Caco-2 (cell line): ENCODE measurements around the gene RAF1. TPM values are rescaled to one million over a fixed set of nuclear protein-coding genes. Genes with fewer than 3 reads are reported as not detected.

ENCODE experiments used
- BruUV-seq: library from RNA; stranded (reverse); fragments of 400-500 nt; replicated peaks from 2 replicates; lab custom pipeline; 2021; lab: Mats Ljungman, UMichigan
- CTCF ChIA-PET: fragments of 300-600 bp; sonication (Branson Sonifier 250); formaldehyde crosslinking; loops from one replicate; lab custom pipeline; 2022; ENCODE audit warnings: antibody characterized with exemption; lab: Charles Lee
- POLR2A ChIA-PET: fragments of 300-600 bp; sonication (Branson Sonifier 250); formaldehyde crosslinking; loops from one replicate; lab custom pipeline; 2022; ENCODE audit warnings: antibody characterized with exemption; lab: Charles Lee
- DNase-seq, 2 experiments: peaks; one replicate each; pipeline versions ENCODE4 v3.0.0 to v3.0.0-alpha.2; 2020 to 2022
- H3K27me3 ChIP-seq: replicated peaks from 2 replicates; pipeline ENCODE4 v1.6.0; 2011; ENCODE audit warnings: low read length; ENCODE audit not compliant: control insufficient read depth, insufficient read depth
- H3K36me3 ChIP-seq: 2 replicates; pipeline ENCODE4 v1.5.1; 2011; ENCODE audit warnings: low read length; ENCODE audit not compliant: control insufficient read depth, insufficient read depth
- H3K4me1 ChIP-seq: fragments of 250-450 bp; sonication (Bioruptor Pico); 2 replicates; pipeline ENCODE4 v1.5.1; 2020; ENCODE audit warnings: mild to moderate bottlenecking
- H3K4me3 ChIP-seq: 2 replicates; pipeline ENCODE4 v1.5.1; 2011; ENCODE audit warnings: low read depth, mild to moderate bottlenecking, control low read depth, low read length
- H3K9me3 ChIP-seq: fragments of 250-450 bp; sonication (Bioruptor Pico); 2 replicates; pipeline ENCODE4 v1.5.1; 2020; ENCODE audit warnings: mild to moderate bottlenecking, moderate library complexity
- H3K27ac Mint-ChIP-seq: one replicate; pipeline ENCODE4 v1.8.0; 2022; ENCODE audit warnings: mixed read lengths; ENCODE audit not compliant: unreplicated experiment
- H3K27me3 Mint-ChIP-seq: one replicate; pipeline ENCODE4 v1.8.0; 2022; ENCODE audit warnings: mixed read lengths; ENCODE audit not compliant: insufficient read depth, unreplicated experiment
- H3K36me3 Mint-ChIP-seq: one replicate; pipeline ENCODE4 v1.8.0; 2022; ENCODE audit warnings: mild to moderate bottlenecking, mixed read lengths; ENCODE audit not compliant: insufficient read depth, unreplicated experiment
- H3K4me1 Mint-ChIP-seq: one replicate; pipeline ENCODE4 v1.8.0; 2022; ENCODE audit warnings: low read depth, mixed read lengths; ENCODE audit not compliant: unreplicated experiment
- H3K4me3 Mint-ChIP-seq: one replicate; pipeline ENCODE4 v1.8.0; 2022; ENCODE audit warnings: mild to moderate bottlenecking, moderate library complexity, mixed read lengths; ENCODE audit not compliant: unreplicated experiment
- H3K9me3 Mint-ChIP-seq: one replicate; pipeline ENCODE4 v1.8.0; 2022; ENCODE audit warnings: mixed read lengths; ENCODE audit not compliant: unreplicated experiment
- intact Hi-C: fragments of 100-400 bp; cut with micrococcal nuclease; formaldehyde crosslinking; loops from one replicate; pipeline ENCODE4 v1.10.0; 2022; ENCODE audit not compliant: unreplicated experiment
- total RNA-seq: library from RNA; stranded (reverse); gene quantifications from 2 replicates; pipeline ENCODE4 v1.2.3, GENCODE V29; 2022
- TF ChIP-seq, protein P1 (sequence below), 2 experiments: fragments of 200-600 bp in 1 of 2; IDR thresholded peaks; 1 replicate in 1 of 2; 2 replicates in 1 of 2; pipeline versions ENCODE4 v1.5.1 to v1.8.0; 2011 to 2022; ENCODE audit warnings: antibody characterized with exemption in 1 of 2, control low read depth in 1 of 2, inconsistent platforms in 1 of 2, low read depth in 1 of 2, low read length in 1 of 2, mild to moderate bottlenecking in 1 of 2, moderate library complexity in 1 of 2; ENCODE audit not compliant: insufficient read depth in 1 of 2, severe bottlenecking in 1 of 2, unreplicated experiment in 1 of 2

Gene RAF1
- total RNA-seq, 1 experiment from 2014 or later, result 93.6 TPM

DNA sequence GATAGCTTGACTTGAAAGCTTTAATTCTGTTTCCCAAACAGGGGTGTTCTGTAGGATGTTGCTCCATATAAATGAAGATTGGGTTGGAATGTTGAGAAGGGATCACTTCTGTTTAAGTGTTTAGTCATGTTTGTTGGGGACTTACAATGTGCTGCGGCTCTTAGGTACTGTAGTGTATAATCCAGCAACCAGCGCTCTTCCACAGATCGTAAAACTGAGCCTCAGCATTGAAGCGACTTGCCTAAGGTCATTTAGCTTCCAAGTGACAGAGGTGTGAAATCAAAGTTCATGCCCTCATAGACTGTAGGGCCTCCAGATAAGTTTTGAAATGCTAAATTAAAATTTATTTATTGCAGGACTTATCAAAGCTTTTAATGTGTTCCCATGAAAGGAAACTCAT lies 105.2 kb downstream of the RAF1 start:
- no peaks in the 10 kb centered on the region for H3K27me3 Mint-ChIP-seq
- H3K9me3 ChIP-seq, result no peaks in the 10 kb centered on the region
- DNase-seq, result no peak
- no peaks in the 10 kb centered on the region for H3K36me3 ChIP-seq
- CTCF ChIA-PET, result interaction anchor here (0.6 kb wide), 1 partner anchor 356 kb away, joined by 3 read pairs; no protein-coding TSS in a partner anchor
- peaks cover 8% of the 10 kb centered on the region for H3K36me3 Mint-ChIP-seq
- TF ChIP-seq, protein P1, sequence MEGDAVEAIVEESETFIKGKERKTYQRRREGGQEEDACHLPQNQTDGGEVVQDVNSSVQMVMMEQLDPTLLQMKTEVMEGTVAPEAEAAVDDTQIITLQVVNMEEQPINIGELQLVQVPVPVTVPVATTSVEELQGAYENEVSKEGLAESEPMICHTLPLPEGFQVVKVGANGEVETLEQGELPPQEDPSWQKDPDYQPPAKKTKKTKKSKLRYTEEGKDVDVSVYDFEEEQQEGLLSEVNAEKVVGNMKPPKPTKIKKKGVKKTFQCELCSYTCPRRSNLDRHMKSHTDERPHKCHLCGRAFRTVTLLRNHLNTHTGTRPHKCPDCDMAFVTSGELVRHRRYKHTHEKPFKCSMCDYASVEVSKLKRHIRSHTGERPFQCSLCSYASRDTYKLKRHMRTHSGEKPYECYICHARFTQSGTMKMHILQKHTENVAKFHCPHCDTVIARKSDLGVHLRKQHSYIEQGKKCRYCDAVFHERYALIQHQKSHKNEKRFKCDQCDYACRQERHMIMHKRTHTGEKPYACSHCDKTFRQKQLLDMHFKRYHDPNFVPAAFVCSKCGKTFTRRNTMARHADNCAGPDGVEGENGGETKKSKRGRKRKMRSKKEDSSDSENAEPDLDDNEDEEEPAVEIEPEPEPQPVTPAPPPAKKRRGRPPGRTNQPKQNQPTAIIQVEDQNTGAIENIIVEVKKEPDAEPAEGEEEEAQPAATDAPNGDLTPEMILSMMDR (IDR thresholded peaks at IDR 0.05; ENCODE audit: insufficient read depth in 1 of 2, low read depth in 1 of 2, low read length in 1 of 2, severe bottlenecking in 1 of 2, unreplicated experiment in 1 of 2), result no peak
- H3K4me3 ChIP-seq, result peak overlapping the region; percentile 94; the same call in 1 of the 2 replicates
- H3K27ac Mint-ChIP-seq, result no peak overlapping the region
- H3K4me1 ChIP-seq, result peaks cover 24% of the 10 kb centered on the region
- no peaks in the 10 kb centered on the region for H3K9me3 Mint-ChIP-seq
- intact Hi-C loops, result no loop called here
- no peaks in the 10 kb centered on the region for H3K27me3 ChIP-seq
- POLR2A ChIA-PET, result no interaction called here
- no TSS peak for BruUV-seq
- peaks cover 26% of the 10 kb centered on the region for H3K4me1 Mint-ChIP-seq
- H3K4me3 Mint-ChIP-seq, result peak overlapping the region; percentile 91

DNA sequence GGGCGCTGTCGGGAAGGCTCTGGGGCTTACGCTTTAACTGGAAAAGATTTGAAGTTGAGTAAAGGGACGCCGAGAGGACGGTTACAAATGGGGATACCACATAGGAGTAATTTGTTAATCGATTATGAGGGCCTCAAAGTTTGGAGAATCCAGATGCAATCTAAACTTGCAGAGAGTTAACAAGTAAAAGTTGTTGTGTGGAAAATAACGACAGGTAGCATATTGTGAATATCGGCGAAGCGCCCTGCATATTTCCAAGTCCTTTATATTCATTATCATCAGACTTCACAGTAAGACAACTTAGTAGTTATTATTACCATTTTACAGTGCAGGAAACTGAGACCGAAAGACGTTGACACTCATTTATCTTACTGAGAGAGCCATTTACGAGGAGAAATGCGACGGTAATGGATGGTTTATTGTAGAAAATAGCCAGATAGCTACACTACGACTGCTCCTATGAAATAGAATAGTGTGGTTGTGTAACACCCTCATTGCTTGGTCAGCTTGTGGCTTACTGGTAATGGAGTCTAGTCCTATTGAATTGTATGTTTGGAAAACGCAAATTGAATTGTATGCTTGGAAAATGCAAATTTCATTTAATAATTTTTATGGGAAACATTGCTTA lies 106.3 kb downstream of the RAF1 start:
- peaks cover 8% of the 10 kb centered on the region for H3K36me3 Mint-ChIP-seq
- no peaks in the 10 kb centered on the region for H3K36me3 ChIP-seq
- ChIA-PET CTCF (interaction anchor here (0.6 kb wide), 1 partner anchor 32 kb away, joined by 6 read pairs; no protein-coding TSS in a partner anchor), POLR2A (interaction anchor here (0.6 to 1.6 kb wide), 3 partner anchors 12 to 25 kb away, joined by 3 to 8 read pairs (median 4); partner anchors contain the start of gene MKRN2OS)
- H3K27ac Mint-ChIP-seq, result peak overlapping the region; percentile 81
- H3K9me3 Mint-ChIP-seq, result no peaks in the 10 kb centered on the region
- peak overlapping the region; percentile 91 for H3K4me3 Mint-ChIP-seq
- H3K4me3 ChIP-seq, result peak overlapping the region; percentile 94
- TF ChIP-seq, protein P1 (IDR thresholded peaks at IDR 0.05; ENCODE audit: insufficient read depth in 1 of 2, low read depth in 1 of 2, low read length in 1 of 2, severe bottlenecking in 1 of 2, unreplicated experiment in 1 of 2), result no peak
- intact Hi-C loops, result no loop called here
- no peaks in the 10 kb centered on the region for H3K27me3 ChIP-seq
- DNase-seq, result no peak
- peaks cover 17% of the 10 kb centered on the region for H3K4me1 ChIP-seq
- H3K9me3 ChIP-seq, result no peaks in the 10 kb centered on the region
- H3K27me3 Mint-ChIP-seq, result no peaks in the 10 kb centered on the region
- peaks cover 23% of the 10 kb centered on the region for H3K4me1 Mint-ChIP-seq
- TSS peak; percentile 41 for BruUV-seq

DNA sequence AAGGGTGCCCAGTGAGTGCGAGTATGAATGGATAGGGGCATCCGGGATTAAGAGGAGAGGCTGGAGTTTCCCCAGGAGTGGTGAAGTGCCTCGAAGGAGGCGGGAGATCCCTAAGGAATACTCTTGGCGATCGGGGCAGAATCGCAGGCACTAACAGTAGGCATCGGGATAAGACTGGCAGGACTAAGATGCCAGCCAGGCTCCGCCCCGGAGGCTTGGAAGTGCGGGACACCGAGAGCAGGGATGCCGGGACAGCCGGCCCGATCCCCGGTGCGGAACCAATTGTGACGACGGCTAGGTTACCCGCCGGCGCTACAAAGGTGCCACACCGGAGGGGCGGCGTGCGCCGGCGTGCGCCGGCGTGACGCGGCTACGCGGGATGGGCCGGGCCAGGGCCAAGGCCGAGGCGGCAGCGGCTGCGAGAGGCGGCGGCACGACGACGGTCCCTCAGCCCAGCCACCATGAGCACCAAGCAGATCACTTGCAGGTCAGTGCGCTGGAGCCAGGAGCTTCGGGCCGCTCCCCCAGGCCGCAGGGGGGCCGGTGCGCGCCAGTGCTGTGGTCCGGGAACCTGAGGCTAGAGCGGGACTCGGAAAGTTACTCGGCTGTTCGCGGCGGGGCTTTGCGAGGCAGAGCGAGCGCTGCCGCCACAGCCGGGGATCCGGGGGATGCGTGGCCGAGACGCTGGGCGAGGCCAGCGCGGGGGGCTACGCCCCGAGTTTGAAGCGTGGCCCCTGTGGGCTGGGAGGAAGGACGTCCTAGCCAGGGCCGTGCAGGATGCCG lies 107.0 kb downstream of the RAF1 start, which contains the start of gene MKRN2:
MKRN2 (plus strand) TSS at position 398 of the 783 bp plus-strand sequence; CDS start at position 462, 64 bp downstream.
- ChIA-PET POLR2A (interaction anchor here (0.6 to 1.6 kb wide), 4 partner anchors 12 to 25 kb away, joined by 3 to 8 read pairs (median 4); partner anchors contain the start of gene MKRN2OS), CTCF (interaction anchor here (0.6 kb wide), 1 partner anchor 33 kb away, joined by 6 read pairs; no protein-coding TSS in a partner anchor)
- Histone ChIP-seq H3K4me1 (peaks cover 11% of the 10 kb centered on the region), H3K9me3 (no peaks in the 10 kb centered on the region), H3K36me3 (no peaks in the 10 kb centered on the region), H3K27me3 (no peaks in the 10 kb centered on the region), H3K4me3 (peak within 1 kb of the TSS; percentile 94)
- Mint-ChIP-seq H3K4me3 (peak within 1 kb of the TSS; percentile 91), H3K4me1 (peaks cover 20% of the 10 kb centered on the region), H3K36me3 (peaks cover 8% of the 10 kb centered on the region), H3K27me3 (no peaks in the 10 kb centered on the region), H3K27ac (peak within 1 kb of the TSS; percentile 81), H3K9me3 (no peaks in the 10 kb centered on the region)
- TF ChIP-seq, protein P1 (IDR thresholded peaks at IDR 0.05; ENCODE audit: insufficient read depth in 1 of 2, low read depth in 1 of 2, low read length in 1 of 2, severe bottlenecking in 1 of 2, unreplicated experiment in 1 of 2), result peak in 1 of 2 experiments; percentile 1
- no TSS peak for BruUV-seq
- peak; percentile 86 to 91 for DNase-seq
- intact Hi-C loops, result no loop called here
